SJCRH30 (cell line): ENCODE data around the gene PROM2. TPM values are rescaled to one million over a fixed set of nuclear protein-coding genes. Genes with fewer than 3 reads are reported as not detected.

Source experiments
- DNase-seq, 2 experiments: peaks; one replicate each; pipeline ENCODE4 v3.0.0-alpha.2; 2015 to 2020
- H3K27ac ChIP-seq: fragments of 250-450 bp; sonication (Bioruptor Pico); 2 replicates; pipeline ENCODE4 v1.5.1; 2020; ENCODE audit warnings: mild to moderate bottlenecking, moderate library complexity
- H3K27me3 ChIP-seq: fragments of 250-450 bp; sonication (Bioruptor Pico); 2 replicates; pipeline ENCODE4 v1.5.1; 2020; ENCODE audit warnings: mild to moderate bottlenecking, moderate library complexity
- H3K36me3 ChIP-seq: fragments of 250-450 bp; sonication (Bioruptor Pico); 2 replicates; pipeline ENCODE4 v1.5.1; 2020; ENCODE audit warnings: mild to moderate bottlenecking, moderate library complexity
- H3K4me1 ChIP-seq: fragments of 250-450 bp; sonication (Bioruptor Pico); 2 replicates; pipeline ENCODE4 v1.5.1; 2020; ENCODE audit warnings: mild to moderate bottlenecking, moderate library complexity
- H3K4me3 ChIP-seq: fragments of 250-450 bp; sonication (Bioruptor Pico); 2 replicates; pipeline ENCODE4 v1.5.1; 2020; ENCODE audit warnings: mild to moderate bottlenecking, moderate library complexity
- H3K9me3 ChIP-seq: fragments of 250-450 bp; sonication (Bioruptor Pico); replicated peaks from 2 replicates; pipeline ENCODE4 v1.5.1; 2020; ENCODE audit warnings: mild to moderate bottlenecking, moderate library complexity
- total RNA-seq: library from RNA; depleted of rRNA; stranded (reverse); fragments of >200 nt; shearing (Covaris generic); gene quantifications from 2 replicates; pipeline ENCODE4 v1.2.3, GENCODE V29; 2014

The PROM2 gene
- total RNA-seq, 1 experiment from 2014 or later, result 0.57 TPM

- Histone ChIP-seq H3K27ac (no peak overlapping the region), H3K36me3 (no peaks in the 10 kb centered on the region), H3K9me3 (no peaks in the 10 kb centered on the region), H3K4me3 (no peak overlapping the region), H3K4me1 (no peaks in the 10 kb centered on the region), H3K27me3 (no peaks in the 10 kb centered on the region)
- no peak for DNase-seq
These were observed 1.5 kb downstream of the PROM2 start for GRCh38 chr2:95275601-95276243.

- H3K4me1 ChIP-seq, result no peaks in the 10 kb centered on the region
- H3K4me3 ChIP-seq, result no peak overlapping the region
- no peaks in the 10 kb centered on the region for H3K36me3 ChIP-seq
- DNase-seq, result no peak
- no peak overlapping the region for H3K27ac ChIP-seq
- H3K27me3 ChIP-seq, result no peaks in the 10 kb centered on the region
- no peaks in the 10 kb centered on the region for H3K9me3 ChIP-seq
These were observed 2.1 kb downstream of the PROM2 start for GRCh38 chr2:95276244-95276887.

- Histone ChIP-seq H3K9me3 (no peaks in the 10 kb centered on the region), H3K4me3 (no peak overlapping the region), H3K27me3 (no peaks in the 10 kb centered on the region), H3K36me3 (no peaks in the 10 kb centered on the region), H3K4me1 (no peaks in the 10 kb centered on the region), H3K27ac (no peak overlapping the region)
- no peak for DNase-seq
These were observed 2.6 kb downstream of the PROM2 start for GRCh38 chr2:95276888-95277245.

- H3K27me3 ChIP-seq, result no peaks in the 10 kb centered on the region
- no peaks in the 10 kb centered on the region for H3K36me3 ChIP-seq
- no peak overlapping the region for H3K27ac ChIP-seq
- DNase-seq, result no peak
- no peaks in the 10 kb centered on the region for H3K4me1 ChIP-seq
- H3K9me3 ChIP-seq, result no peaks in the 10 kb centered on the region
- H3K4me3 ChIP-seq, result no peak overlapping the region
These were observed 3.1 kb downstream of the PROM2 start for GRCh38 chr2:95277246-95277906.

- Histone ChIP-seq H3K4me3 (no peak overlapping the region), H3K27ac (no peak overlapping the region), H3K4me1 (no peaks in the 10 kb centered on the region), H3K36me3 (no peaks in the 10 kb centered on the region), H3K9me3 (no peaks in the 10 kb centered on the region), H3K27me3 (no peaks in the 10 kb centered on the region)
- DNase-seq, result no peak
These were observed 3.8 kb downstream of the PROM2 start for GRCh38 chr2:95278051-95278471.

- H3K27me3 ChIP-seq, result no peaks in the 10 kb centered on the region
- no peaks in the 10 kb centered on the region for H3K36me3 ChIP-seq
- no peak overlapping the region for H3K27ac ChIP-seq
- no peaks in the 10 kb centered on the region for H3K9me3 ChIP-seq
- H3K4me3 ChIP-seq, result no peak overlapping the region
- no peak for DNase-seq
- no peaks in the 10 kb centered on the region for H3K4me1 ChIP-seq
These were observed 4.5 kb downstream of the PROM2 start for GRCh38 chr2:95278637-95279225.

- no peaks in the 10 kb centered on the region for H3K9me3 ChIP-seq
- H3K4me3 ChIP-seq, result no peak overlapping the region
- H3K27ac ChIP-seq, result no peak overlapping the region
- H3K36me3 ChIP-seq, result no peaks in the 10 kb centered on the region
- H3K27me3 ChIP-seq, result no peaks in the 10 kb centered on the region
- no peaks in the 10 kb centered on the region for H3K4me1 ChIP-seq
- no peak for DNase-seq
These were observed 5.3 kb downstream of the PROM2 start for GRCh38 chr2:95279435-95280035.

GRCh38 chr2:95281071-95281470 is 6.8 kb downstream of the PROM2 start:
- Histone ChIP-seq H3K4me1 (no peaks in the 10 kb centered on the region), H3K27ac (no peak overlapping the region), H3K36me3 (no peaks in the 10 kb centered on the region), H3K27me3 (no peaks in the 10 kb centered on the region), H3K4me3 (no peak overlapping the region), H3K9me3 (no peaks in the 10 kb centered on the region)
- no peak for DNase-seq

GRCh38 chr2:95281786-95282185 is 7.5 kb downstream of the PROM2 start:
- H3K4me1 ChIP-seq, result no peaks in the 10 kb centered on the region
- H3K27ac ChIP-seq, result no peak overlapping the region
- no peak overlapping the region for H3K4me3 ChIP-seq
- DNase-seq, result no peak
- no peaks in the 10 kb centered on the region for H3K27me3 ChIP-seq
- no peaks in the 10 kb centered on the region for H3K9me3 ChIP-seq
- no peaks in the 10 kb centered on the region for H3K36me3 ChIP-seq

GRCh38 chr2:95282458-95282857 is 8.2 kb downstream of the PROM2 start:
- no peaks in the 10 kb centered on the region for H3K9me3 ChIP-seq
- H3K4me3 ChIP-seq, result no peak overlapping the region
- DNase-seq, result no peak
- no peaks in the 10 kb centered on the region for H3K36me3 ChIP-seq
- no peaks in the 10 kb centered on the region for H3K4me1 ChIP-seq
- H3K27ac ChIP-seq, result no peak overlapping the region
- no peaks in the 10 kb centered on the region for H3K27me3 ChIP-seq

GRCh38 chr2:95283562-95283961 is 9.3 kb downstream of the PROM2 start:
- H3K27ac ChIP-seq, result no peak overlapping the region
- no peaks in the 10 kb centered on the region for H3K9me3 ChIP-seq
- H3K4me3 ChIP-seq, result no peak overlapping the region
- no peaks in the 10 kb centered on the region for H3K27me3 ChIP-seq
- H3K36me3 ChIP-seq, result no peaks in the 10 kb centered on the region
- no peak for DNase-seq
- H3K4me1 ChIP-seq, result no peaks in the 10 kb centered on the region

GRCh38 chr2:95284886-95285541 is 10.8 kb downstream of the PROM2 start:
- Histone ChIP-seq H3K9me3 (no peaks in the 10 kb centered on the region), H3K36me3 (no peaks in the 10 kb centered on the region), H3K27ac (no peak overlapping the region), H3K4me1 (no peaks in the 10 kb centered on the region), H3K4me3 (no peak overlapping the region), H3K27me3 (no peaks in the 10 kb centered on the region)
- no peak for DNase-seq

GRCh38 chr2:95285542-95285932 is 11.3 kb downstream of the PROM2 start:
- no peaks in the 10 kb centered on the region for H3K27me3 ChIP-seq
- no peak for DNase-seq
- H3K27ac ChIP-seq, result no peak overlapping the region
- H3K4me3 ChIP-seq, result no peak overlapping the region
- H3K9me3 ChIP-seq, result no peaks in the 10 kb centered on the region
- no peaks in the 10 kb centered on the region for H3K36me3 ChIP-seq
- H3K4me1 ChIP-seq, result no peaks in the 10 kb centered on the region

GRCh38 chr2:95287336-95287735 is 13.1 kb downstream of the PROM2 start:
- no peak for DNase-seq
- no peaks in the 10 kb centered on the region for H3K27me3 ChIP-seq
- H3K4me3 ChIP-seq, result no peak overlapping the region
- H3K9me3 ChIP-seq, result peaks cover 4% of the 10 kb centered on the region; the same call in 1 of the 2 replicates
- no peak overlapping the region for H3K27ac ChIP-seq
- no peaks in the 10 kb centered on the region for H3K4me1 ChIP-seq
- H3K36me3 ChIP-seq, result no peaks in the 10 kb centered on the region

GRCh38 chr2:95287806-95288205 is 13.6 kb downstream of the PROM2 start:
- no peaks in the 10 kb centered on the region for H3K4me1 ChIP-seq
- H3K9me3 ChIP-seq, result peaks cover 4% of the 10 kb centered on the region; the same call in 1 of the 2 replicates
- no peaks in the 10 kb centered on the region for H3K36me3 ChIP-seq
- H3K27ac ChIP-seq, result no peak overlapping the region
- DNase-seq, result no peak
- no peaks in the 10 kb centered on the region for H3K27me3 ChIP-seq
- H3K4me3 ChIP-seq, result no peak overlapping the region
